Panc1 (cell line): ENCODE measurements around the gene RALGAPB. TPM values are rescaled to one million over a fixed set of nuclear protein-coding genes. Genes with fewer than 3 reads are reported as not detected.

Experiments used
- ATAC-seq: fragments of 200-7000 bp; cut with Tn5 transposase; 2 replicates; pipeline ENCODE4 v1.9.1; 2020; ENCODE audit warnings: mild to moderate bottlenecking, moderate library complexity
- BruUV-seq: library from RNA; stranded (reverse); fragments of 400-500 nt; replicated peaks from 2 replicates; lab custom pipeline; 2021; lab: Mats Ljungman, UMichigan
- CTCF ChIA-PET: fragments of 300-600 bp; sonication (Branson Sonifier 250); formaldehyde crosslinking; loops from one replicate; lab custom pipeline; 2022; ENCODE audit warnings: antibody characterized with exemption; lab: Charles Lee
- POLR2A ChIA-PET: fragments of 300-600 bp; sonication (Branson Sonifier 250); formaldehyde crosslinking; loops from one replicate; lab custom pipeline; 2022; ENCODE audit warnings: antibody characterized with exemption; lab: Charles Lee
- DNase-seq: peaks from one replicate; pipeline ENCODE4 v3.0.0-alpha.2; 2010; ENCODE audit warnings: low read depth, low spot score
- H3K27ac ChIP-seq: 2 replicates; pipeline ENCODE4 v1.5.1; 2011; ENCODE audit warnings: mild to moderate bottlenecking, low read length, inconsistent platforms
- H3K27me3 ChIP-seq: fragments of 200-500 bp; sonication (Bioruptor generic); 2 replicates; pipeline ENCODE4 v1.6.0; 2014; ENCODE audit warnings: low read length, inconsistent platforms; ENCODE audit not compliant: control insufficient read depth, insufficient read depth
- H3K36me3 ChIP-seq: fragments of 200-500 bp; sonication (Bioruptor generic); 2 replicates; pipeline ENCODE4 v1.5.1; 2014; ENCODE audit warnings: inconsistent platforms, mild to moderate bottlenecking, low read length, moderate library complexity; ENCODE audit not compliant: control insufficient read depth, insufficient read depth
- H3K4me1 ChIP-seq: 2 replicates; pipeline ENCODE4 v1.5.1; 2011; ENCODE audit warnings: inconsistent platforms, mild to moderate bottlenecking, low read length, moderate library complexity; ENCODE audit not compliant: control insufficient read depth, insufficient read depth
- H3K4me3 ChIP-seq, 2 experiments: 2 replicates each; pipeline ENCODE4 v1.5.1; 2011 to 2012; ENCODE audit warnings: low read depth in 2 of 2, low read length in 2 of 2, mild to moderate bottlenecking in 2 of 2, inconsistent platforms in 1 of 2, moderate library complexity in 1 of 2
- H3K9me3 ChIP-seq: fragments of 200-500 bp; sonication (Bioruptor generic); 2 replicates; pipeline ENCODE4 v1.5.1; 2014; ENCODE audit warnings: low read depth, mild to moderate bottlenecking, inconsistent platforms, low read length, moderate library complexity; ENCODE audit not compliant: control insufficient read depth, insufficient read depth
- POLR2AphosphoS5 ChIP-seq: IDR thresholded peaks from 2 replicates; pipeline ENCODE4 v1.6.1; 2012; ENCODE audit warnings: mild to moderate bottlenecking, low read depth, low read length, moderate library complexity
- SIN3A ChIP-seq: IDR thresholded peaks from 2 replicates; pipeline ENCODE4 v1.6.1; 2012; ENCODE audit warnings: low read depth, mild to moderate bottlenecking, low read length, moderate library complexity, borderline replicate concordance; ENCODE audit not compliant: insufficient read depth
- TCF7L2 ChIP-seq: IDR thresholded peaks from 2 replicates; pipeline ENCODE4 v1.6.1; 2011; ENCODE audit warnings: mild to moderate bottlenecking, low read depth, low read length, inconsistent platforms
- in situ Hi-C: cut with HindIII; loops from 2 replicates; pipeline ENCODE4 v1.10.0; 2016; ENCODE audit warnings: low sequenced_read_pairs, low pct_unique_long_range_greater_than_20kb
- intact Hi-C: fragments of 100-400 bp; cut with micrococcal nuclease; formaldehyde crosslinking; loops from one replicate; pipeline ENCODE4 v1.10.0; 2022; ENCODE audit not compliant: unreplicated experiment
- total RNA-seq: library from RNA; stranded (reverse); gene quantifications from one replicate; pipeline ENCODE4 v1.2.1, GENCODE V29; 2021; ENCODE audit not compliant: unreplicated experiment
- TF ChIP-seq, protein P1 (sequence below), 2 experiments: IDR thresholded peaks; 2 replicates each; pipeline ENCODE4 v1.6.1; 2011 to 2012; ENCODE audit warnings: low read depth in 2 of 2, control low read depth in 1 of 2, low read length in 1 of 2, mild to moderate bottlenecking in 1 of 2, moderate library complexity in 1 of 2; ENCODE audit not compliant: insufficient read depth in 1 of 2
- TF ChIP-seq, protein P2 (sequence below): fragments of 450-650 bp; IDR thresholded peaks from 2 replicates; pipeline ENCODE4 v1.5.1; 2017; ENCODE audit warnings: mild to moderate bottlenecking

RALGAPB gene
- total RNA-seq, 1 experiment from 2014 or later: 33.1 TPM

DNA sequence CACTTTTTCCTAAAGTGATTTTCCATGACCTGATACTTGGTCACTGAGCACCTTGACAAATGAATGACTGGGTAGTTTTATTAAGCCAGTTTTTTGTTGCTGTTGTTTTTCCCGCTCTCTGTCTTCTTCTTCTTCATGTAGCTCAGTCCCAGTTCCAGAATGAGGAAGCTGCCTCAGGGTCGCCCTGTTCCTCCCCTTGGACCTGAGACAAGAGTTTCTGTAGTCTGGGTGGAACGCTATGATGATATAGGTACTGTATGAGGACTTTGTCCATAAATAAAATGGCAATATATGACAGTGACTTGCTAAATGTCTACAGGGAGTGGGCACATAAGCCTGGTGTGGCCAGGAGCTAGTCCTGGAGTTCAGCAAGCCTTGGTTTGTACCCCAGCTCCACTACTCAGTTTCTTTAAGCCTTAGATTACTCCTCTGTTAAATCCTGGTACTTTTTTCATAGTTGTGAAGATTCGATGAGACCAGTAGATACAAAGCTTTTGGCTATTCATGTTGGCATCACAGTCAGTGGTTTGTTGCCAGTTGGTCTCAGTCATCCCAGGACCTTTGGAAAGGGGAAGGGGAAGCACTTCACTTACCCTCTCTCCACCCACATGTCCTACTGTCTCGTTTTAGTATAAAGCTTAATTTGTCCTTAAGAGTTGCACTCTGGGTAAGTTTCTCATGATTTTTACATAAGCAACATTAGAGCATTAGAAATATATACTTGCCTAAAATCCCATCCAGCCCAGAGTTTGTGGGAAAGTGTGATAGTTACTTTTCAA, 97.3 kb downstream of the RALGAPB start:
- TF ChIP-seq TCF7L2 (no peak), SIN3A (no peak), POLR2AphosphoS5 (no peak)
- TF ChIP-seq, protein P1, sequence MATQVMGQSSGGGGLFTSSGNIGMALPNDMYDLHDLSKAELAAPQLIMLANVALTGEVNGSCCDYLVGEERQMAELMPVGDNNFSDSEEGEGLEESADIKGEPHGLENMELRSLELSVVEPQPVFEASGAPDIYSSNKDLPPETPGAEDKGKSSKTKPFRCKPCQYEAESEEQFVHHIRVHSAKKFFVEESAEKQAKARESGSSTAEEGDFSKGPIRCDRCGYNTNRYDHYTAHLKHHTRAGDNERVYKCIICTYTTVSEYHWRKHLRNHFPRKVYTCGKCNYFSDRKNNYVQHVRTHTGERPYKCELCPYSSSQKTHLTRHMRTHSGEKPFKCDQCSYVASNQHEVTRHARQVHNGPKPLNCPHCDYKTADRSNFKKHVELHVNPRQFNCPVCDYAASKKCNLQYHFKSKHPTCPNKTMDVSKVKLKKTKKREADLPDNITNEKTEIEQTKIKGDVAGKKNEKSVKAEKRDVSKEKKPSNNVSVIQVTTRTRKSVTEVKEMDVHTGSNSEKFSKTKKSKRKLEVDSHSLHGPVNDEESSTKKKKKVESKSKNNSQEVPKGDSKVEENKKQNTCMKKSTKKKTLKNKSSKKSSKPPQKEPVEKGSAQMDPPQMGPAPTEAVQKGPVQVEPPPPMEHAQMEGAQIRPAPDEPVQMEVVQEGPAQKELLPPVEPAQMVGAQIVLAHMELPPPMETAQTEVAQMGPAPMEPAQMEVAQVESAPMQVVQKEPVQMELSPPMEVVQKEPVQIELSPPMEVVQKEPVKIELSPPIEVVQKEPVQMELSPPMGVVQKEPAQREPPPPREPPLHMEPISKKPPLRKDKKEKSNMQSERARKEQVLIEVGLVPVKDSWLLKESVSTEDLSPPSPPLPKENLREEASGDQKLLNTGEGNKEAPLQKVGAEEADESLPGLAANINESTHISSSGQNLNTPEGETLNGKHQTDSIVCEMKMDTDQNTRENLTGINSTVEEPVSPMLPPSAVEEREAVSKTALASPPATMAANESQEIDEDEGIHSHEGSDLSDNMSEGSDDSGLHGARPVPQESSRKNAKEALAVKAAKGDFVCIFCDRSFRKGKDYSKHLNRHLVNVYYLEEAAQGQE (IDR thresholded peaks at IDR 0.05; ENCODE audit: insufficient read depth in 1 of 2, low read depth in 2 of 2, low read length in 1 of 2): no peak
- TF ChIP-seq, protein P2, sequence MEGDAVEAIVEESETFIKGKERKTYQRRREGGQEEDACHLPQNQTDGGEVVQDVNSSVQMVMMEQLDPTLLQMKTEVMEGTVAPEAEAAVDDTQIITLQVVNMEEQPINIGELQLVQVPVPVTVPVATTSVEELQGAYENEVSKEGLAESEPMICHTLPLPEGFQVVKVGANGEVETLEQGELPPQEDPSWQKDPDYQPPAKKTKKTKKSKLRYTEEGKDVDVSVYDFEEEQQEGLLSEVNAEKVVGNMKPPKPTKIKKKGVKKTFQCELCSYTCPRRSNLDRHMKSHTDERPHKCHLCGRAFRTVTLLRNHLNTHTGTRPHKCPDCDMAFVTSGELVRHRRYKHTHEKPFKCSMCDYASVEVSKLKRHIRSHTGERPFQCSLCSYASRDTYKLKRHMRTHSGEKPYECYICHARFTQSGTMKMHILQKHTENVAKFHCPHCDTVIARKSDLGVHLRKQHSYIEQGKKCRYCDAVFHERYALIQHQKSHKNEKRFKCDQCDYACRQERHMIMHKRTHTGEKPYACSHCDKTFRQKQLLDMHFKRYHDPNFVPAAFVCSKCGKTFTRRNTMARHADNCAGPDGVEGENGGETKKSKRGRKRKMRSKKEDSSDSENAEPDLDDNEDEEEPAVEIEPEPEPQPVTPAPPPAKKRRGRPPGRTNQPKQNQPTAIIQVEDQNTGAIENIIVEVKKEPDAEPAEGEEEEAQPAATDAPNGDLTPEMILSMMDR: no peak
- H3K4me1 ChIP-seq: no peaks in the 10 kb centered on the region
- DNase-seq (no peak), ATAC-seq (0 out of 2 replicates have a peak, but pooled peaks have one; percentile 38)
- no peak overlapping the region for H3K4me3 ChIP-seq
- H3K27ac ChIP-seq: no peak overlapping the region
- CTCF ChIA-PET: no interaction called here
- H3K27me3 ChIP-seq: no peaks in the 10 kb centered on the region
- POLR2A ChIA-PET: no interaction called here
- intact Hi-C loops (no loop called here), in situ Hi-C loops (no loop called here)
- no TSS peak for BruUV-seq
- no peaks in the 10 kb centered on the region for H3K9me3 ChIP-seq
- H3K36me3 ChIP-seq: peaks cover 24% of the 10 kb centered on the region

DNA sequence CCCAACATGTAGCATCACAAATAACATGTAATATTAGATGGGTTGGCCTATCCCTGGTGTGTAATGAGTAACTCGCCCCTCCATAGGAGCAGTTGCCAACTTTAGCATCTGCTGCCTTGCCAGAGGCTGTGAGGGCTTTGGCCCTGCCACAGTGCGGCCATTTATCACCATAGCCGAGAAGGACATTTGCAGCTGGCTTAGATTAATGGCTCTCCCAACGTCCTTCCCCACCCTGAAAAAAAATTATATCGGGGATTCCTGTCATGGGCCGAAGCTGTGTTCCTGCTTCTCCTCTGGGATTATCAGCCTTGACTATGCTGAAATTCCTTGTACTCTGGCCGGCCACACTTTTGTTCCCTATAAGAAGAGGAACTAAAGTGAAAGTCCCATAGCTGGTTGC, 100.8 kb downstream of the RALGAPB start:
- no peak overlapping the region for H3K27ac ChIP-seq
- no peak for ATAC-seq
- ChIA-PET POLR2A (no interaction called here), CTCF (no interaction called here)
- in situ Hi-C loops (no loop called here), intact Hi-C loops (no loop called here)
- no peak for DNase-seq
- H3K9me3 ChIP-seq: no peaks in the 10 kb centered on the region
- no peak for TF ChIP-seq SIN3A
- no peak for TF ChIP-seq TCF7L2
- TF ChIP-seq, protein P1 (IDR thresholded peaks at IDR 0.05; ENCODE audit: insufficient read depth in 1 of 2, low read depth in 2 of 2, low read length in 1 of 2): no peak
- TF ChIP-seq POLR2AphosphoS5: no peak
- TF ChIP-seq, protein P2: no peak
- no TSS peak for BruUV-seq
- no peaks in the 10 kb centered on the region for H3K4me1 ChIP-seq
- H3K4me3 ChIP-seq: no peak overlapping the region
- H3K36me3 ChIP-seq: peaks cover 30% of the 10 kb centered on the region
- no peaks in the 10 kb centered on the region for H3K27me3 ChIP-seq
